Stimulated activated CD4-positive, alpha-beta T cell treated with anti-CD3 and anti-CD28 coated beads, Interleukin-2, amount 100 ng/mL, for 24 hours (primary cell): ENCODE measurements around the gene TIMM10B.

ENCODE experiments used
- DNase-seq, 2 donors: peaks; one replicate each; pipeline ENCODE4 v3.0.0-alpha.2; 2020

The TIMM10B gene

GRCh38 chr11:6481012-6481923 lies at the start of gene TIMM10B, which contains the start of gene ARFIP2:
Gene TIMM10B, plus strand, starts transcription at chr11:6481501. Its CDS starts 16 bp downstream, at chr11:6481517.
Gene ARFIP2, minus strand, starts transcription at chr11:6481331. Its CDS starts 910 bp downstream, at chr11:6480421.
- DNase-seq = peak; percentile 98

- DNase-seq = no peak
Measured at GRCh38 chr11:6431861-6432260, 49.4 kb upstream of the TIMM10B start.

GRCh38 chr11:6433998-6434660 lies 47.2 kb upstream of the TIMM10B start:
- DNase-seq = no peak

GRCh38 chr11:6437423-6437822 lies 43.9 kb upstream of the TIMM10B start:
- no peak for DNase-seq

- no peak for DNase-seq
Measured at GRCh38 chr11:6437993-6438392, 43.3 kb upstream of the TIMM10B start.

- DNase-seq = peak; percentile 30 to 43
Measured at GRCh38 chr11:6438979-6439571, 42.2 kb upstream of the TIMM10B start.

- DNase-seq = no peak
Measured at GRCh38 chr11:6440906-6441358, 40.4 kb upstream of the TIMM10B start, which contains the start of gene HPX. Gene HPX, minus strand, starts transcription at chr11:6440987. Its CDS starts 24 bp downstream, at chr11:6440963.

GRCh38 chr11:6442441-6442840 lies 38.9 kb upstream of the TIMM10B start:
- DNase-seq = no peak

- DNase-seq = peak; percentile 58 to 60
Measured at GRCh38 chr11:6443269-6444003, 37.9 kb upstream of the TIMM10B start.

- no peak for DNase-seq
Measured at GRCh38 chr11:6448574-6448973, 32.7 kb upstream of the TIMM10B start.

GRCh38 chr11:6452219-6452618 lies 29.1 kb upstream of the TIMM10B start:
- DNase-seq = no peak

- DNase-seq = no peak
Measured at GRCh38 chr11:6453152-6453551, 28.1 kb upstream of the TIMM10B start.

- no peak for DNase-seq
Measured at GRCh38 chr11:6455070-6455469, 26.2 kb upstream of the TIMM10B start.

- no peak for DNase-seq
Measured at GRCh38 chr11:6456361-6457073, 24.8 kb upstream of the TIMM10B start.

GRCh38 chr11:6457581-6458320 lies 23.6 kb upstream of the TIMM10B start:
- no peak for DNase-seq

GRCh38 chr11:6458352-6459098 lies 22.8 kb upstream of the TIMM10B start:
- no peak for DNase-seq

- no peak for DNase-seq
Measured at GRCh38 chr11:6459099-6459450, 22.2 kb upstream of the TIMM10B start.

GRCh38 chr11:6468712-6469495 lies 12.4 kb upstream of the TIMM10B start:
- DNase-seq = peak in 1 of 2 donors; percentile 16

GRCh38 chr11:6469599-6469998 lies 11.7 kb upstream of the TIMM10B start:
- no peak for DNase-seq

GRCh38 chr11:6472934-6473333 lies 8.4 kb upstream of the TIMM10B start:
- no peak for DNase-seq
